GM23338 (cell line): ENCODE measurements around the gene GP2. TPM values are rescaled to one million over a fixed set of nuclear protein-coding genes. Genes with fewer than 3 reads are reported as not detected.
"Not testable (repeated sequence)": the region's sequence is repeated elsewhere in the genome, so short reads cannot be mapped to it uniquely, and the experiment has no call there.

Experiments
- ATAC-seq: fragments of 200-7000 bp; cut with Tn5 transposase; 3 replicates; pipeline ENCODE4 v1.9.1; 2020
- DNase-seq: peaks from one replicate; pipeline ENCODE4 v3.0.0-alpha.2; 2015; ENCODE audit warnings: low spot score
- H2AFZ ChIP-seq: fragments of 200-600 bp; sonication (generic); 2 replicates; pipeline ENCODE4 v1.8.0; 2016; ENCODE audit warnings: antibody characterized with exemption, mild to moderate bottlenecking, moderate library complexity
- H3F3A ChIP-seq: fragments of 200-600 bp; sonication (generic); replicated peaks from 2 replicates; pipeline ENCODE4 v1.8.0; 2017; ENCODE audit warnings: antibody characterized with exemption, mixed run types, low read depth
- H3K27ac ChIP-seq: fragments of 200-600 bp; sonication (generic); 2 replicates; pipeline ENCODE4 v1.6.1; 2016; ENCODE audit warnings: low read depth
- H3K27me3 ChIP-seq: fragments of 200-600 bp; sonication (generic); 2 replicates; pipeline ENCODE4 v1.8.0; 2016; ENCODE audit warnings: mild to moderate bottlenecking, mixed run types, moderate library complexity; ENCODE audit not compliant: insufficient read depth
- H3K36me3 ChIP-seq: fragments of 200-600 bp; sonication (generic); 2 replicates; pipeline ENCODE4 v1.8.0; 2016; ENCODE audit warnings: mild to moderate bottlenecking; ENCODE audit not compliant: insufficient read depth
- H3K4me1 ChIP-seq: fragments of 200-600 bp; sonication (generic); 2 replicates; pipeline ENCODE4 v1.8.0; 2016; ENCODE audit warnings: mild to moderate bottlenecking, moderate library complexity; ENCODE audit not compliant: insufficient read depth
- H3K4me2 ChIP-seq: fragments of 200-600 bp; sonication (generic); 2 replicates; pipeline ENCODE4 v1.7.1; 2017; ENCODE audit warnings: mixed run types
- H3K4me3 ChIP-seq: fragments of 200-600 bp; sonication (generic); 2 replicates; pipeline ENCODE4 v1.6.1; 2016; ENCODE audit warnings: mixed run types
- H3K79me2 ChIP-seq: fragments of 200-600 bp; sonication (generic); replicated peaks from 2 replicates; pipeline ENCODE4 v1.8.0; 2017; ENCODE audit warnings: mild to moderate bottlenecking; ENCODE audit not compliant: insufficient read depth
- H3K9me2 ChIP-seq: fragments of 200-600 bp; sonication (generic); 2 replicates; pipeline ENCODE4 v1.8.0; 2017; ENCODE audit not compliant: insufficient read depth
- H4K20me1 ChIP-seq: fragments of 200-600 bp; sonication (generic); replicated peaks from 2 replicates; pipeline ENCODE4 v1.8.0; 2017; ENCODE audit warnings: mild to moderate bottlenecking; ENCODE audit not compliant: insufficient read depth
- H3K27ac Mint-ChIP-seq: 2 replicates; pipeline ENCODE4 v1.8.0; 2020; ENCODE audit warnings: inconsistent platforms, mild to moderate bottlenecking, moderate library complexity, mixed read lengths
- H3K27me3 Mint-ChIP-seq: 3 replicates; pipeline ENCODE4 v1.8.0; 2022; ENCODE audit warnings: low read depth, mild to moderate bottlenecking, moderate library complexity, mixed read lengths, inconsistent platforms; ENCODE audit not compliant: insufficient read depth, poor library complexity
- H3K36me3 Mint-ChIP-seq: 3 replicates; pipeline ENCODE4 v1.8.0; 2021; ENCODE audit warnings: low read depth, mild to moderate bottlenecking, inconsistent platforms, moderate library complexity, mixed read lengths
- H3K4me1 Mint-ChIP-seq: 3 replicates; pipeline ENCODE4 v1.8.0; 2020; ENCODE audit warnings: mild to moderate bottlenecking, inconsistent platforms, mixed read lengths
- H3K4me3 Mint-ChIP-seq: 3 replicates; pipeline ENCODE4 v1.8.0; 2021; ENCODE audit warnings: moderate library complexity, mild to moderate bottlenecking, inconsistent platforms, mixed read lengths
- H3K9me3 Mint-ChIP-seq: 3 replicates; pipeline ENCODE4 v1.8.0; 2020; ENCODE audit warnings: moderate library complexity, mild to moderate bottlenecking, inconsistent platforms, mixed read lengths
- CREB1 ChIP-seq: fragments of 250-450 bp; sonication (Bioruptor Pico); IDR thresholded peaks from 2 replicates; pipeline ENCODE4 v1.5.0; 2020; ENCODE audit warnings: low read depth, mild to moderate bottlenecking, moderate library complexity
- EZH2 ChIP-seq: fragments of 200-600 bp; sonication (generic); IDR thresholded peaks from one replicate; pipeline ENCODE4 v1.8.0; 2017; ENCODE audit warnings: antibody characterized with exemption, mild to moderate bottlenecking, low read depth; ENCODE audit not compliant: unreplicated experiment
- POLR2AphosphoS5 ChIP-seq: IDR thresholded peaks from 2 replicates; pipeline ENCODE4 v1.6.1; 2016; ENCODE audit warnings: antibody characterized with exemption, low read depth
- REST ChIP-seq: IDR thresholded peaks from one replicate; pipeline ENCODE4 v1.6.1; 2018; ENCODE audit warnings: antibody characterized with exemption; ENCODE audit not compliant: unreplicated experiment
- ZNF114 ChIP-seq: fragments of 250-450 bp; sonication (Bioruptor Pico); IDR thresholded peaks from 2 replicates; pipeline ENCODE4 v1.5.0; 2020; ENCODE audit warnings: mild to moderate bottlenecking, moderate library complexity
- polyA plus RNA-seq: library from polyadenylated mRNA; unstranded; fragments of >200 nt; fragmentation: Nextera tagmentation; extraction: Ambion mirVana; gene quantifications from 2 replicates; pipeline ENCODE4 v1.2.1, GENCODE V29; 2016
- total RNA-seq: library from RNA; depleted of rRNA; stranded (reverse); fragments of >200 nt; shearing (Covaris generic); gene quantifications from 2 replicates; pipeline ENCODE4 v1.2.3, GENCODE V29; 2014
- TF ChIP-seq, protein P1 (sequence below): IDR thresholded peaks from 2 replicates; pipeline ENCODE4 v1.6.1; 2016; ENCODE audit warnings: antibody characterized with exemption

The GP2 gene
- total and polyA plus RNA-seq, 2 experiments from 2014 or later, result not detected

GRCh38 chr16:20321671-20322070 lies 5.6 kb downstream of the GP2 start:
- no peaks in the 10 kb centered on the region for H3K36me3 Mint-ChIP-seq
- H3K9me2 ChIP-seq, result peaks cover 4% of the 10 kb centered on the region
- no peaks in the 10 kb centered on the region for H3K36me3 ChIP-seq
- no peak overlapping the region for H3K27ac ChIP-seq
- no peak overlapping the region for H3K4me2 ChIP-seq
- H3F3A ChIP-seq, result no peaks in the 10 kb centered on the region
- H3K4me3 ChIP-seq, result no peak overlapping the region
- no peaks in the 10 kb centered on the region for H4K20me1 ChIP-seq
- 0 out of 3 replicates have a peak, but pooled peaks cover 2% of the 10 kb centered on the region for H3K4me1 Mint-ChIP-seq
- DNase-seq (no peak), ATAC-seq (no peak)
- H3K27me3 ChIP-seq, result no peaks in the 10 kb centered on the region
- no peak overlapping the region for H3K27ac Mint-ChIP-seq
- H3K27me3 Mint-ChIP-seq, result no peaks in the 10 kb centered on the region
- no peak for TF ChIP-seq REST
- no peaks in the 10 kb centered on the region for H3K9me3 Mint-ChIP-seq
- H3K79me2 ChIP-seq, result no peaks in the 10 kb centered on the region
- H3K4me1 ChIP-seq, result no peaks in the 10 kb centered on the region
- no peak overlapping the region for H3K4me3 Mint-ChIP-seq
- no peak overlapping the region for H2AFZ ChIP-seq

- not testable (repeated sequence) for DNase-seq, H3F3A ChIP-seq, H3K4me1 Mint-ChIP-seq, H3K4me1 ChIP-seq, H3K27me3 ChIP-seq, H4K20me1 ChIP-seq, H3K36me3 Mint-ChIP-seq, H3K27ac ChIP-seq, H3K4me3 Mint-ChIP-seq, H3K27me3 Mint-ChIP-seq, H3K4me2 ChIP-seq, ATAC-seq, H3K9me2 ChIP-seq, H3K4me3 ChIP-seq, H3K36me3 ChIP-seq, H3K9me3 Mint-ChIP-seq, H2AFZ ChIP-seq, H3K27ac Mint-ChIP-seq, H3K79me2 ChIP-seq
These were observed 6.3 kb downstream of the GP2 start for GRCh38 chr16:20321051-20321450.

DNA sequence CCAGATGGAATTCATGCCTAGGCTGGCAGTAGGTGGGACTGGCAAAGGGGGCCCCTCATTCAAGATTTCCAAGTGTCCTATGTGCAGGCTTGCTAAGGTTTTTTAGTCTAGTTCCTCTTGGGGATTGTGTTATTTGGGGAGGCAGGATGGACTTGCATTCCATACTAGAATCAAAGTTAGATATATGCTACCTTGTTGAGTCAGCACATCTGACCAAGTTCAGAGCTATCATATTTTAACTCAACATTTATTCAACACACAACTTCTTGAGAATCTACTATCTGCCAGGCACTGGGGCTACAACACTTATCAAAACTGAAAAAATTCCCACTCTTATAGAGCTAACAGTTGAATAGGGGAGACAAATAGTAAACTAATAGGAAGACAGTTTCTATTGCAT lies 6.7 kb downstream of the GP2 start:
- Histone ChIP-seq H3K9me2 (peaks cover 3% of the 10 kb centered on the region), H4K20me1 (no peaks in the 10 kb centered on the region), H3K4me2 (no peak overlapping the region), H3K79me2 (no peaks in the 10 kb centered on the region), H3K4me1 (no peaks in the 10 kb centered on the region), H2AFZ (no peak overlapping the region), H3K27me3 (no peaks in the 10 kb centered on the region), H3K4me3 (no peak overlapping the region), H3F3A (no peaks in the 10 kb centered on the region), H3K27ac (no peak overlapping the region), H3K36me3 (no peaks in the 10 kb centered on the region)
- Mint-ChIP-seq H3K36me3 (no peaks in the 10 kb centered on the region), H3K27me3 (no peaks in the 10 kb centered on the region), H3K27ac (no peak overlapping the region), H3K4me1 (0 out of 3 replicates have a peak, but pooled peaks cover 2% of the 10 kb centered on the region), H3K9me3 (no peaks in the 10 kb centered on the region), H3K4me3 (no peak overlapping the region)
- ATAC-seq (no peak), DNase-seq (no peak)
- no peak for TF ChIP-seq EZH2
- TF ChIP-seq ZNF114 (CRISPR knock-in tag), result no peak
- no peak for TF ChIP-seq REST
- TF ChIP-seq POLR2AphosphoS5, result no peak
- no peak for TF ChIP-seq CREB1 (CRISPR knock-in tag)
- TF ChIP-seq, protein P1, sequence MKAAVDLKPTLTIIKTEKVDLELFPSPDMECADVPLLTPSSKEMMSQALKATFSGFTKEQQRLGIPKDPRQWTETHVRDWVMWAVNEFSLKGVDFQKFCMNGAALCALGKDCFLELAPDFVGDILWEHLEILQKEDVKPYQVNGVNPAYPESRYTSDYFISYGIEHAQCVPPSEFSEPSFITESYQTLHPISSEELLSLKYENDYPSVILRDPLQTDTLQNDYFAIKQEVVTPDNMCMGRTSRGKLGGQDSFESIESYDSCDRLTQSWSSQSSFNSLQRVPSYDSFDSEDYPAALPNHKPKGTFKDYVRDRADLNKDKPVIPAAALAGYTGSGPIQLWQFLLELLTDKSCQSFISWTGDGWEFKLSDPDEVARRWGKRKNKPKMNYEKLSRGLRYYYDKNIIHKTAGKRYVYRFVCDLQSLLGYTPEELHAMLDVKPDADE, result no peak
